GM12872 (cell line): ENCODE results near the gene CC2D1B.

Experiments used
- TF ChIP-seq, protein P1 (sequence below): IDR thresholded peaks from 3 replicates; pipeline ENCODE4 v1.5.1; 2011; ENCODE audit warnings: low read depth, mild to moderate bottlenecking, low read length, moderate library complexity; ENCODE audit not compliant: insufficient read depth

CC2D1B gene

DNA sequence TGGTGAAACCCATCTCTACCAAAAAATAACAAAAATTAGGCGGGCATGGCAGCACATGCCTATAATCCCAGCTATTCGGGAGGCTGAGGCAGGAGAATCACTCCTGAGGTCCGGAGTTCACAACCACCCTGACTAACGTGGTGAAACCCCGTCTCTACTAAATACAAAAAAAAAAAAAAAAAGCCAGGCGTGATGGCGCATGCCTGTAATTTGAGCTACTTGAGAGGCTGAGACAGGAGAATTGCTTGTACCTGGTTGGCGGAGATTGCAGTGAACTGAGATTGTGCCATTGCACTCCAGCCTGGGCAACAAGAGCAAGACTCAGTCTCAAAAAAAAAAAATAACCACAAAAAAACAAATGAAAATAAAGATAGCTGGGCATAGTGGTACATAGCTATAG is 42.3 kb downstream of the CC2D1B start:
- TF ChIP-seq, protein P1, sequence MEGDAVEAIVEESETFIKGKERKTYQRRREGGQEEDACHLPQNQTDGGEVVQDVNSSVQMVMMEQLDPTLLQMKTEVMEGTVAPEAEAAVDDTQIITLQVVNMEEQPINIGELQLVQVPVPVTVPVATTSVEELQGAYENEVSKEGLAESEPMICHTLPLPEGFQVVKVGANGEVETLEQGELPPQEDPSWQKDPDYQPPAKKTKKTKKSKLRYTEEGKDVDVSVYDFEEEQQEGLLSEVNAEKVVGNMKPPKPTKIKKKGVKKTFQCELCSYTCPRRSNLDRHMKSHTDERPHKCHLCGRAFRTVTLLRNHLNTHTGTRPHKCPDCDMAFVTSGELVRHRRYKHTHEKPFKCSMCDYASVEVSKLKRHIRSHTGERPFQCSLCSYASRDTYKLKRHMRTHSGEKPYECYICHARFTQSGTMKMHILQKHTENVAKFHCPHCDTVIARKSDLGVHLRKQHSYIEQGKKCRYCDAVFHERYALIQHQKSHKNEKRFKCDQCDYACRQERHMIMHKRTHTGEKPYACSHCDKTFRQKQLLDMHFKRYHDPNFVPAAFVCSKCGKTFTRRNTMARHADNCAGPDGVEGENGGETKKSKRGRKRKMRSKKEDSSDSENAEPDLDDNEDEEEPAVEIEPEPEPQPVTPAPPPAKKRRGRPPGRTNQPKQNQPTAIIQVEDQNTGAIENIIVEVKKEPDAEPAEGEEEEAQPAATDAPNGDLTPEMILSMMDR: no peak

DNA sequence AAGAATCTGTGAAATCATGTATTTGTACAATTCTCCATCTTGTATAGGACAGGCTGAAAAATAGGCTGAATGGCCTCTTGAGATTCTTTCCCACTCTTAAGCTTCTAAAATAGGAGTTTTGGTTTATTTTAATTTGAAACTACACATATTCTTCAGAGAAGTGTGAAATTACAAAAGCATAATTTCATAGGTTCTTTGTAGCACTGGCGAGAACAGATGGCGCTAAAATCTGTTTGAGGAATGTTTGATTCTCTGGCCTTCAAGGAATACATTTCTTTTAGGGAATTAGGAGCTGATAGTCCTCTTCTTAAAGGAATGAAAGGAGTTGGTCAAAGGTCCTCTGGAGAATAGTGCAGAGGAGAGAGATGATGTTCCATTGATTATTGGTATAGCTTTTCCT is 44.9 kb downstream of the CC2D1B start:
- TF ChIP-seq, protein P1: no peak

DNA sequence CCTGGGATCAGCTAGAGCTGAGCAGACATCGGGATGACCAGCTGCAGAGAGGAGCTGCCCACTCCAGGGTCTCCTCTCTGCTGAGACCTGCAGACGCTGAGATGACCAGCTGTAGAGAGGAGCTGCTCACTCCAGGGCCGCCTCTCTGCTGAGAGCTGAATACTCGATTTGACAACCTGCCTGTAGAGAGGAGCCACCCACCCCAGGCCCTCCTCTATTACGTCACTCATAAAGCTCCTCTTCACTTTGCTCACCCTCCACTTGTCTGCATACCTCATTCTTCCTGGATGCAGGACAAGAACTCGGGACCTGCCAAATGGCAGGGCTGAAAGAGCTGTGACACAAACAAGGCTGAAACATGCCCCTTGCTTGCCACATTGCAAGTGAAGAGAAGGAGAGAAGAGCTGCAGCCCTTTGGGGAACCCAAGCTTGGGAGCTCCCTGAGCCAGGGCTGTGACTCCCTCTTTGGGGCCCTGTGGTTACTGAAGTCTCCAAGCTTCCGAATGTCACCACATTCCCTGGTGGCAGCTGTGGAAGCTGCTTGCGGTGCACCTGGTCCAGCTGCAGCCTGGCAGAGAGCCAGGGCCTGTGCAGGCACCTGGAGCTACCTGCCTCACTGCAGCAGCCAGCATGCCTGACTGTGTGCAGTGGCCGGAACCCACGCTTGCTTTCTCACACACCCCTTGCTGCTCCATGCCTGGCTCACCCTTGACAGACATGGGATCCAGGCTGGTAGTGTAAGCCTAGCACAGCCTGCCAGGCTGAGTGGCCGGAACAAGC is 59.6 kb downstream of the CC2D1B start:
- TF ChIP-seq, protein P1: no peak

DNA sequence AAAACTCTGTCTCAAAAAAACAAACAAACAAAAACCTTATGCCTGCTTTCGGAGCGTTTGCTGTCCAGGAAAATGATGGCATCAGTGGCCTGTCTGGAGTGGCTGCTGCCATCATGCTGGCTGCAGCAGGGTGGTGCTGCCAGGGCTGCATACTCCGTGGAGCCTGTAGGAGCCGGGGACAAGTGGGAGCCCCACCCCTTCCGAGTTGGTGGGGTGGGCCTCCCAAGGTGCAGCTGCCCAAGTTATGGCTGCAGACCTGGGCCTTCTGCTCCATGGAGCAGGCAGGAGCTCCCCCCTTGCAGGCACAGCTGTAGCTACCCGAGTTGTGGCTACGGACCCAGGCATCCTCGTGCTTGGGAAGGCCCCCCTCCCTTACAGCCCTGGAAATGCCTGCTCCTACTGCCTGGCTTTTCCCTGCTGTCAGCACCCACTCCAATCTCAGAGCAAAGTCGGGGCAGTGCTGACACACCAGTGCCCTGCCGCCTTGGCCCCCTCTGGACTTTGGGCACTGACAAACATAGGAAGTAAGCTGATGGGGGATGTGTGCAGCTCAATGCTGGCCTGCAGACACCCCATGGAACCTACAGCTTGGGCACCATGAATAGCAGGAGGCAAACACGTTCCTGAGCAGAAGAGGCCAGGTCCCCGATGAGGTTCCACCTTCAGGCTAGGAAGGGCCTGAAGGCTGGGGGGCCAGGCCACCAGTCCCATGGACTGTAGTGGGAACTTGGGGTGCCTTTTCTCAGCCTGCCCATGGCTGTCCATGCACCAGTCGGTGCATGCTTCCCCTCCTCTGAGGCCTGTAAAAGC is 60.4 kb downstream of the CC2D1B start:
- TF ChIP-seq, protein P1: no peak
